Measurements from ENCODE around the gene NPEPL1. TPM values are rescaled to one million over a fixed set of nuclear protein-coding genes. Genes with fewer than 3 reads are reported as not detected.

NPEPL1 gene
- total and polyA plus RNA-seq, 2 of the 8 experiments (the other 6 are each of a cell fraction or from before 2014, with no cell fraction given), result 12.4 to 26.8 TPM

GRCh38 chr20:58688414-58688813 is 4.2 kb upstream of the NPEPL1 start (continued):
- TF ChIP-seq RAD21 (IDR thresholded peaks at IDR 0.05 in 1 of 2, conservative IDR thresholded peaks at IDR 0.05 in 1 of 2; ENCODE audit: low read depth in 2 of 2, low read length in 2 of 2) (no peak), SIX5 (IDR thresholded peaks at IDR 0.05; ENCODE audit: low read depth, low read length) (no peak), SRF (IDR thresholded peaks at IDR 0.05; ENCODE audit: low read depth, low read length) (no peak), KDM4A (IDR thresholded peaks at IDR 0.05; ENCODE audit: low read depth, low read length, severe bottlenecking) (no peak), KDM5A (IDR thresholded peaks at IDR 0.05; ENCODE audit: low read length) (no peak), JUN (IDR thresholded peaks at IDR 0.05; ENCODE audit: low read depth, low read length) (no peak)

Measured in H1 (cell line).